GM18867 (cell line): ENCODE measurements around the gene XPO6.

Source experiments
- ATAC-seq: cut with Tn5 transposase; IDR thresholded peaks from one replicate; pipeline ENCODE4 v1.9.1; 2021; ENCODE audit warnings: mild to moderate bottlenecking, moderate library complexity; ENCODE audit not compliant: unreplicated experiment

Gene XPO6

GRCh38 chr16:28064150-28064549 lies 147.6 kb downstream of the XPO6 start:
- no peak for ATAC-seq

- ATAC-seq = no peak
These were observed 148.1 kb downstream of the XPO6 start, which contains the start of gene GSG1L for GRCh38 chr16:28063591-28064061. Gene GSG1L (minus strand): TSS chr16:28063714. CDS start chr16:28063424, 290 bp downstream.

GRCh38 chr16:28062847-28063521 lies 148.8 kb downstream of the XPO6 start:
- no peak for ATAC-seq

GRCh38 chr16:28062261-28062846 lies 149.4 kb downstream of the XPO6 start:
- no peak for ATAC-seq

GRCh38 chr16:28061352-28062101 lies 150.2 kb downstream of the XPO6 start:
- no peak for ATAC-seq

- ATAC-seq = no peak
These were observed 151.8 kb downstream of the XPO6 start for GRCh38 chr16:28059841-28060575.

- ATAC-seq = no peak
These were observed 152.8 kb downstream of the XPO6 start for GRCh38 chr16:28058839-28059589.

- no peak for ATAC-seq
These were observed 153.8 kb downstream of the XPO6 start for GRCh38 chr16:28057949-28058348.

GRCh38 chr16:28053461-28053860 lies 158.3 kb downstream of the XPO6 start:
- no peak for ATAC-seq

GRCh38 chr16:28052274-28053128 lies 159.3 kb downstream of the XPO6 start:
- no peak for ATAC-seq

GRCh38 chr16:28051486-28051885 lies 160.3 kb downstream of the XPO6 start:
- ATAC-seq = no peak
